SK-N-SH (cell line): Measurements from ENCODE around the gene ARHGAP15.

Experiments used
- FOXM1 ChIP-seq: IDR thresholded peaks from 2 replicates; pipeline ENCODE4 v1.4.0; 2012; ENCODE audit warnings: low read depth, mild to moderate bottlenecking
- JUND ChIP-seq: IDR thresholded peaks from 2 replicates; pipeline ENCODE4 v1.4.0; 2012
- TAF1 ChIP-seq: IDR thresholded peaks from 2 replicates; pipeline ENCODE4 v1.6.1; 2012; ENCODE audit warnings: low read depth, mild to moderate bottlenecking, low read length, moderate library complexity, borderline replicate concordance
- TF ChIP-seq, protein P1 (sequence below): fragments of 200-600 bp; sonication (generic); IDR thresholded peaks from 2 replicates; pipeline ENCODE4 v1.6.1; 2017; ENCODE audit warnings: antibody characterized with exemption, mild to moderate bottlenecking, moderate library complexity
- TF ChIP-seq, protein P2 (sequence below): IDR thresholded peaks from 2 replicates; pipeline ENCODE4 v1.4.0; 2012; ENCODE audit warnings: low read depth
- TF ChIP-seq, protein P3 (sequence below): fragments of 150-350 bp; IDR thresholded peaks from 2 replicates; pipeline ENCODE4 v1.6.1; 2017; ENCODE audit warnings: antibody characterized with exemption, low read length, low read depth, borderline replicate concordance
- TF ChIP-seq, protein P4 (sequence below): IDR thresholded peaks from 2 replicates; pipeline ENCODE4 v1.4.0; 2012; ENCODE audit warnings: low read depth, borderline replicate concordance

DNA sequence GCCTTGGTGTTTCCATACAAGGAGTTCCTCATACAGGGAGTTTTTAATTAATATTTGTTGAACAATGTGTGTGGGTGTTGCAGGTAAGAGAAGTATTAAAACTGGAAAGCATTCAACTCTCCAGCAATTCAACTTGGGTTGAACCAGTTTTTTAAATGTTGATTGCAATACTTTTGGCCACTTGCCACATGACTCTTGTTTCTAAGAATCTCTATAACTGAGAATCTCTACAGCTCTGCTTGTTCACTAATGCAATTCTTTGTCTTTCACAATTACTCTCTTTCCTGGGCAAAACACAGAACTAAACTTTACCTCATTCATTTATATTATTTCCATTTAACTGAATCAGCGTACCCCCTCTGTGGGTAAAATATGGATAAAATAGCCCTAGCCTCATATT lies 429.4 kb downstream of the ARHGAP15 start:
- TF ChIP-seq TAF1 (no peak), JUND (no peak), FOXM1 (no peak)
- TF ChIP-seq, protein P1, sequence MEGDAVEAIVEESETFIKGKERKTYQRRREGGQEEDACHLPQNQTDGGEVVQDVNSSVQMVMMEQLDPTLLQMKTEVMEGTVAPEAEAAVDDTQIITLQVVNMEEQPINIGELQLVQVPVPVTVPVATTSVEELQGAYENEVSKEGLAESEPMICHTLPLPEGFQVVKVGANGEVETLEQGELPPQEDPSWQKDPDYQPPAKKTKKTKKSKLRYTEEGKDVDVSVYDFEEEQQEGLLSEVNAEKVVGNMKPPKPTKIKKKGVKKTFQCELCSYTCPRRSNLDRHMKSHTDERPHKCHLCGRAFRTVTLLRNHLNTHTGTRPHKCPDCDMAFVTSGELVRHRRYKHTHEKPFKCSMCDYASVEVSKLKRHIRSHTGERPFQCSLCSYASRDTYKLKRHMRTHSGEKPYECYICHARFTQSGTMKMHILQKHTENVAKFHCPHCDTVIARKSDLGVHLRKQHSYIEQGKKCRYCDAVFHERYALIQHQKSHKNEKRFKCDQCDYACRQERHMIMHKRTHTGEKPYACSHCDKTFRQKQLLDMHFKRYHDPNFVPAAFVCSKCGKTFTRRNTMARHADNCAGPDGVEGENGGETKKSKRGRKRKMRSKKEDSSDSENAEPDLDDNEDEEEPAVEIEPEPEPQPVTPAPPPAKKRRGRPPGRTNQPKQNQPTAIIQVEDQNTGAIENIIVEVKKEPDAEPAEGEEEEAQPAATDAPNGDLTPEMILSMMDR, result no peak
- TF ChIP-seq, protein P2, sequence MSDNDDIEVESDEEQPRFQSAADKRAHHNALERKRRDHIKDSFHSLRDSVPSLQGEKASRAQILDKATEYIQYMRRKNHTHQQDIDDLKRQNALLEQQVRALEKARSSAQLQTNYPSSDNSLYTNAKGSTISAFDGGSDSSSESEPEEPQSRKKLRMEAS, result no peak
- TF ChIP-seq, protein P3, sequence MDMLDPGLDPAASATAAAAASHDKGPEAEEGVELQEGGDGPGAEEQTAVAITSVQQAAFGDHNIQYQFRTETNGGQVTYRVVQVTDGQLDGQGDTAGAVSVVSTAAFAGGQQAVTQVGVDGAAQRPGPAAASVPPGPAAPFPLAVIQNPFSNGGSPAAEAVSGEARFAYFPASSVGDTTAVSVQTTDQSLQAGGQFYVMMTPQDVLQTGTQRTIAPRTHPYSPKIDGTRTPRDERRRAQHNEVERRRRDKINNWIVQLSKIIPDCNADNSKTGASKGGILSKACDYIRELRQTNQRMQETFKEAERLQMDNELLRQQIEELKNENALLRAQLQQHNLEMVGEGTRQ, result no peak
- TF ChIP-seq, protein P4, sequence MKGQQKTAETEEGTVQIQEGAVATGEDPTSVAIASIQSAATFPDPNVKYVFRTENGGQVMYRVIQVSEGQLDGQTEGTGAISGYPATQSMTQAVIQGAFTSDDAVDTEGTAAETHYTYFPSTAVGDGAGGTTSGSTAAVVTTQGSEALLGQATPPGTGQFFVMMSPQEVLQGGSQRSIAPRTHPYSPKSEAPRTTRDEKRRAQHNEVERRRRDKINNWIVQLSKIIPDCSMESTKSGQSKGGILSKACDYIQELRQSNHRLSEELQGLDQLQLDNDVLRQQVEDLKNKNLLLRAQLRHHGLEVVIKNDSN, result no peak
